GM23338 (cell line): ENCODE results near the gene TMCO4. TPM values are rescaled to one million over a fixed set of nuclear protein-coding genes. Genes with fewer than 3 reads are reported as not detected.

Source experiments
- ATAC-seq: fragments of 200-7000 bp; cut with Tn5 transposase; 3 replicates; pipeline ENCODE4 v1.9.1; 2020
- DNase-seq: peaks from one replicate; pipeline ENCODE4 v3.0.0-alpha.2; 2015; ENCODE audit warnings: low spot score
- H2AFZ ChIP-seq: fragments of 200-600 bp; sonication (generic); 2 replicates; pipeline ENCODE4 v1.8.0; 2016; ENCODE audit warnings: antibody characterized with exemption, mild to moderate bottlenecking, moderate library complexity
- H3F3A ChIP-seq: fragments of 200-600 bp; sonication (generic); replicated peaks from 2 replicates; pipeline ENCODE4 v1.8.0; 2017; ENCODE audit warnings: antibody characterized with exemption, mixed run types, low read depth
- H3K27ac ChIP-seq: fragments of 200-600 bp; sonication (generic); 2 replicates; pipeline ENCODE4 v1.6.1; 2016; ENCODE audit warnings: low read depth
- H3K27me3 ChIP-seq: fragments of 200-600 bp; sonication (generic); 2 replicates; pipeline ENCODE4 v1.8.0; 2016; ENCODE audit warnings: mild to moderate bottlenecking, mixed run types, moderate library complexity; ENCODE audit not compliant: insufficient read depth
- H3K36me3 ChIP-seq: fragments of 200-600 bp; sonication (generic); 2 replicates; pipeline ENCODE4 v1.8.0; 2016; ENCODE audit warnings: mild to moderate bottlenecking; ENCODE audit not compliant: insufficient read depth
- H3K4me1 ChIP-seq: fragments of 200-600 bp; sonication (generic); 2 replicates; pipeline ENCODE4 v1.8.0; 2016; ENCODE audit warnings: mild to moderate bottlenecking, moderate library complexity; ENCODE audit not compliant: insufficient read depth
- H3K4me2 ChIP-seq: fragments of 200-600 bp; sonication (generic); 2 replicates; pipeline ENCODE4 v1.7.1; 2017; ENCODE audit warnings: mixed run types
- H3K4me3 ChIP-seq: fragments of 200-600 bp; sonication (generic); 2 replicates; pipeline ENCODE4 v1.6.1; 2016; ENCODE audit warnings: mixed run types
- H3K79me2 ChIP-seq: fragments of 200-600 bp; sonication (generic); replicated peaks from 2 replicates; pipeline ENCODE4 v1.8.0; 2017; ENCODE audit warnings: mild to moderate bottlenecking; ENCODE audit not compliant: insufficient read depth
- H3K9me2 ChIP-seq: fragments of 200-600 bp; sonication (generic); 2 replicates; pipeline ENCODE4 v1.8.0; 2017; ENCODE audit not compliant: insufficient read depth
- H4K20me1 ChIP-seq: fragments of 200-600 bp; sonication (generic); replicated peaks from 2 replicates; pipeline ENCODE4 v1.8.0; 2017; ENCODE audit warnings: mild to moderate bottlenecking; ENCODE audit not compliant: insufficient read depth
- H3K27ac Mint-ChIP-seq: 2 replicates; pipeline ENCODE4 v1.8.0; 2020; ENCODE audit warnings: inconsistent platforms, mild to moderate bottlenecking, moderate library complexity, mixed read lengths
- H3K27me3 Mint-ChIP-seq: 3 replicates; pipeline ENCODE4 v1.8.0; 2022; ENCODE audit warnings: low read depth, mild to moderate bottlenecking, moderate library complexity, mixed read lengths, inconsistent platforms; ENCODE audit not compliant: insufficient read depth, poor library complexity
- H3K36me3 Mint-ChIP-seq: 3 replicates; pipeline ENCODE4 v1.8.0; 2021; ENCODE audit warnings: low read depth, mild to moderate bottlenecking, inconsistent platforms, moderate library complexity, mixed read lengths
- H3K4me1 Mint-ChIP-seq: 3 replicates; pipeline ENCODE4 v1.8.0; 2020; ENCODE audit warnings: mild to moderate bottlenecking, inconsistent platforms, mixed read lengths
- H3K4me3 Mint-ChIP-seq: 3 replicates; pipeline ENCODE4 v1.8.0; 2021; ENCODE audit warnings: moderate library complexity, mild to moderate bottlenecking, inconsistent platforms, mixed read lengths
- H3K9me3 Mint-ChIP-seq: 3 replicates; pipeline ENCODE4 v1.8.0; 2020; ENCODE audit warnings: moderate library complexity, mild to moderate bottlenecking, inconsistent platforms, mixed read lengths
- CREB1 ChIP-seq: fragments of 250-450 bp; sonication (Bioruptor Pico); IDR thresholded peaks from 2 replicates; pipeline ENCODE4 v1.5.0; 2020; ENCODE audit warnings: low read depth, mild to moderate bottlenecking, moderate library complexity
- ETS1 ChIP-seq: IDR thresholded peaks from 2 replicates; pipeline ENCODE4 v1.6.1; 2016; ENCODE audit warnings: antibody characterized with exemption
- EZH2 ChIP-seq: fragments of 200-600 bp; sonication (generic); IDR thresholded peaks from one replicate; pipeline ENCODE4 v1.8.0; 2017; ENCODE audit warnings: antibody characterized with exemption, mild to moderate bottlenecking, low read depth; ENCODE audit not compliant: unreplicated experiment
- JUNB ChIP-seq: IDR thresholded peaks from one replicate; pipeline ENCODE4 v1.6.1; 2016; ENCODE audit warnings: antibody characterized with exemption; ENCODE audit not compliant: unreplicated experiment
- POLR2AphosphoS5 ChIP-seq: IDR thresholded peaks from 2 replicates; pipeline ENCODE4 v1.6.1; 2016; ENCODE audit warnings: antibody characterized with exemption, low read depth
- STAT1 ChIP-seq: IDR thresholded peaks from one replicate; pipeline ENCODE4 v1.6.1; 2016; ENCODE audit warnings: antibody characterized with exemption; ENCODE audit not compliant: unreplicated experiment
- ZNF114 ChIP-seq: fragments of 250-450 bp; sonication (Bioruptor Pico); IDR thresholded peaks from 2 replicates; pipeline ENCODE4 v1.5.0; 2020; ENCODE audit warnings: mild to moderate bottlenecking, moderate library complexity
- ZNF331 ChIP-seq: fragments of 250-450 bp; sonication (Bioruptor Pico); IDR thresholded peaks from 2 replicates; pipeline ENCODE4 v1.5.0; 2020; ENCODE audit warnings: low read depth, mild to moderate bottlenecking, moderate library complexity
- ZNF462 ChIP-seq: fragments of 250-450 bp; sonication (Bioruptor Pico); IDR thresholded peaks from 2 replicates; pipeline ENCODE4 v1.5.0; 2020; ENCODE audit warnings: mild to moderate bottlenecking, moderate library complexity
- polyA plus RNA-seq: library from polyadenylated mRNA; unstranded; fragments of >200 nt; fragmentation: Nextera tagmentation; extraction: Ambion mirVana; gene quantifications from 2 replicates; pipeline ENCODE4 v1.2.1, GENCODE V29; 2016
- total RNA-seq: library from RNA; depleted of rRNA; stranded (reverse); fragments of >200 nt; shearing (Covaris generic); gene quantifications from 2 replicates; pipeline ENCODE4 v1.2.3, GENCODE V29; 2014
- TF ChIP-seq, protein P1 (sequence below), 2 experiments: fragments of 200-600 bp in 1 of 2; sonication (generic) in 1 of 2; conservative IDR thresholded peaks; 2 replicates each; pipeline versions ENCODE4 v1.5.1 to v1.6.1; 2016 to 2017; ENCODE audit warnings: antibody characterized with exemption in 2 of 2, low read depth in 2 of 2, mild to moderate bottlenecking in 2 of 2, moderate library complexity in 1 of 2
- TF ChIP-seq, protein P2 (sequence below): IDR thresholded peaks from one replicate; pipeline ENCODE4 v1.6.1; 2018; ENCODE audit warnings: antibody characterized with exemption; ENCODE audit not compliant: unreplicated experiment

TMCO4 gene
- total and polyA plus RNA-seq, 2 experiments from 2014 or later = 2.6 to 6.9 TPM

- Histone ChIP-seq H2AFZ (no peak overlapping the region), H4K20me1 (no peaks in the 10 kb centered on the region; the same call in 1 of the 2 replicates), H3K36me3 (no peaks in the 10 kb centered on the region), H3K4me1 (peaks cover 12% of the 10 kb centered on the region), H3K4me3 (no peak overlapping the region), H3K9me2 (no peaks in the 10 kb centered on the region), H3K79me2 (no peaks in the 10 kb centered on the region), H3F3A (peaks cover 3% of the 10 kb centered on the region; the same call in 1 of the 2 replicates), H3K27me3 (peaks cover 37% of the 10 kb centered on the region), H3K4me2 (no peak overlapping the region), H3K27ac (no peak overlapping the region)
- no peak for TF ChIP-seq ZNF462 (CRISPR knock-in tag)
- no peak for TF ChIP-seq CREB1
- TF ChIP-seq, protein P1, sequence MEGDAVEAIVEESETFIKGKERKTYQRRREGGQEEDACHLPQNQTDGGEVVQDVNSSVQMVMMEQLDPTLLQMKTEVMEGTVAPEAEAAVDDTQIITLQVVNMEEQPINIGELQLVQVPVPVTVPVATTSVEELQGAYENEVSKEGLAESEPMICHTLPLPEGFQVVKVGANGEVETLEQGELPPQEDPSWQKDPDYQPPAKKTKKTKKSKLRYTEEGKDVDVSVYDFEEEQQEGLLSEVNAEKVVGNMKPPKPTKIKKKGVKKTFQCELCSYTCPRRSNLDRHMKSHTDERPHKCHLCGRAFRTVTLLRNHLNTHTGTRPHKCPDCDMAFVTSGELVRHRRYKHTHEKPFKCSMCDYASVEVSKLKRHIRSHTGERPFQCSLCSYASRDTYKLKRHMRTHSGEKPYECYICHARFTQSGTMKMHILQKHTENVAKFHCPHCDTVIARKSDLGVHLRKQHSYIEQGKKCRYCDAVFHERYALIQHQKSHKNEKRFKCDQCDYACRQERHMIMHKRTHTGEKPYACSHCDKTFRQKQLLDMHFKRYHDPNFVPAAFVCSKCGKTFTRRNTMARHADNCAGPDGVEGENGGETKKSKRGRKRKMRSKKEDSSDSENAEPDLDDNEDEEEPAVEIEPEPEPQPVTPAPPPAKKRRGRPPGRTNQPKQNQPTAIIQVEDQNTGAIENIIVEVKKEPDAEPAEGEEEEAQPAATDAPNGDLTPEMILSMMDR (conservative IDR thresholded peaks at IDR 0.05; ENCODE audit: low read depth in 2 of 2) = no peak
- no peak for TF ChIP-seq EZH2
- no peak for TF ChIP-seq STAT1
- TF ChIP-seq ETS1 = no peak
- TF ChIP-seq, protein P2, sequence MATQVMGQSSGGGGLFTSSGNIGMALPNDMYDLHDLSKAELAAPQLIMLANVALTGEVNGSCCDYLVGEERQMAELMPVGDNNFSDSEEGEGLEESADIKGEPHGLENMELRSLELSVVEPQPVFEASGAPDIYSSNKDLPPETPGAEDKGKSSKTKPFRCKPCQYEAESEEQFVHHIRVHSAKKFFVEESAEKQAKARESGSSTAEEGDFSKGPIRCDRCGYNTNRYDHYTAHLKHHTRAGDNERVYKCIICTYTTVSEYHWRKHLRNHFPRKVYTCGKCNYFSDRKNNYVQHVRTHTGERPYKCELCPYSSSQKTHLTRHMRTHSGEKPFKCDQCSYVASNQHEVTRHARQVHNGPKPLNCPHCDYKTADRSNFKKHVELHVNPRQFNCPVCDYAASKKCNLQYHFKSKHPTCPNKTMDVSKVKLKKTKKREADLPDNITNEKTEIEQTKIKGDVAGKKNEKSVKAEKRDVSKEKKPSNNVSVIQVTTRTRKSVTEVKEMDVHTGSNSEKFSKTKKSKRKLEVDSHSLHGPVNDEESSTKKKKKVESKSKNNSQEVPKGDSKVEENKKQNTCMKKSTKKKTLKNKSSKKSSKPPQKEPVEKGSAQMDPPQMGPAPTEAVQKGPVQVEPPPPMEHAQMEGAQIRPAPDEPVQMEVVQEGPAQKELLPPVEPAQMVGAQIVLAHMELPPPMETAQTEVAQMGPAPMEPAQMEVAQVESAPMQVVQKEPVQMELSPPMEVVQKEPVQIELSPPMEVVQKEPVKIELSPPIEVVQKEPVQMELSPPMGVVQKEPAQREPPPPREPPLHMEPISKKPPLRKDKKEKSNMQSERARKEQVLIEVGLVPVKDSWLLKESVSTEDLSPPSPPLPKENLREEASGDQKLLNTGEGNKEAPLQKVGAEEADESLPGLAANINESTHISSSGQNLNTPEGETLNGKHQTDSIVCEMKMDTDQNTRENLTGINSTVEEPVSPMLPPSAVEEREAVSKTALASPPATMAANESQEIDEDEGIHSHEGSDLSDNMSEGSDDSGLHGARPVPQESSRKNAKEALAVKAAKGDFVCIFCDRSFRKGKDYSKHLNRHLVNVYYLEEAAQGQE = no peak
- no peak for TF ChIP-seq POLR2AphosphoS5
- TF ChIP-seq ZNF331 (CRISPR knock-in tag) = no peak
- no peak for TF ChIP-seq JUNB
- no peak for TF ChIP-seq ZNF114
- no peaks in the 10 kb centered on the region; the same call in 2 of the 3 replicates for H3K36me3 Mint-ChIP-seq
- ATAC-seq (no peak), DNase-seq (no peak)
- peaks cover 32% of the 10 kb centered on the region for H3K27me3 Mint-ChIP-seq
- no peak overlapping the region for H3K4me3 Mint-ChIP-seq
- no peaks in the 10 kb centered on the region for H3K9me3 Mint-ChIP-seq
- peaks cover 24% of the 10 kb centered on the region for H3K4me1 Mint-ChIP-seq
- no peak overlapping the region for H3K27ac Mint-ChIP-seq
These were observed 1.9 kb downstream of the TMCO4 start for GRCh38 chr1:19797827-19798226.
